ENCODE data around the gene OR10H4.

- no peak for TF ChIP-seq CTCF (IDR thresholded peaks at IDR 0.05)
- TF ChIP-seq POLR2A (IDR thresholded peaks at IDR 0.05) = no peak
Measured at GRCh38 chr19:15974856-15975255, 26.0 kb downstream of the OR10H4 start.

Data from ovary (tissue), 3 donors.